Measurements from ENCODE around the gene TTLL13. TPM values are rescaled to one million over a fixed set of nuclear protein-coding genes. Genes with fewer than 3 reads are reported as not detected.

TTLL13 gene
- total and polyA plus RNA-seq, 2 of the 8 experiments (the other 6 are each of a cell fraction or from before 2014, with no cell fraction given) = 0.03 TPM; not detected in 1

GRCh38 chr15:90306560-90306959 is 57.2 kb downstream of the TTLL13 start (continued):
- TF ChIP-seq NRF1 (IDR thresholded peaks at IDR 0.05; ENCODE audit: low read depth, low read length) (no peak), JUN (IDR thresholded peaks at IDR 0.05; ENCODE audit: low read depth, low read length) (no peak), SP1 (IDR thresholded peaks at IDR 0.05; ENCODE audit: low read depth, low read length) (no peak), CREB1 (IDR thresholded peaks at IDR 0.05) (no peak), TAF1 (IDR thresholded peaks at IDR 0.05; ENCODE audit: low read depth, low read length) (no peak), KDM4A (IDR thresholded peaks at IDR 0.05; ENCODE audit: low read depth, low read length, severe bottlenecking) (no peak), PHF8 (conservative IDR thresholded peaks at IDR 0.05; ENCODE audit: low read depth, low read length) (no peak)
